Stomach (tissue), 9 donors: ENCODE data around the gene CCDC122. TPM values are rescaled to one million over a fixed set of nuclear protein-coding genes. Genes with fewer than 3 reads are reported as not detected.

Experiments used
- DNase-seq, 2 donors: peaks; one replicate each; pipeline versions ENCODE4 v3.0.0 to v3.0.0-alpha.2; 2013 to 2019
- H3K27ac ChIP-seq, 5 donors: fragments of 200-600 bp in 4 of 5; sonication (generic) in 4 of 5; one replicate each; pipeline ENCODE4 v1.5.1; 2013 to 2019; ENCODE audit warnings: mild to moderate bottlenecking in 1 of 5, moderate library complexity in 1 of 5
- H3K27me3 ChIP-seq, 3 donors: fragments of 200-600 bp; sonication (generic); one replicate each; pipeline ENCODE4 v1.5.1; 2017 to 2019; ENCODE audit warnings: mixed run types in 1 of 3
- H3K36me3 ChIP-seq, 4 donors: fragments of 200-600 bp; sonication (generic); 1 replicate in 3 of 4; 2 replicates in 1 of 4; pipeline ENCODE4 v1.5.1; 2016 to 2019
- H3K4me1 ChIP-seq, 4 donors: fragments of 200-600 bp; sonication (generic); one replicate each; pipeline ENCODE4 v1.5.1; 2016 to 2019
- H3K4me3 ChIP-seq, 4 donors: fragments of 200-600 bp; sonication (generic) in 3 of 4; one replicate each; pipeline ENCODE4 v1.5.1; 2016 to 2019; ENCODE audit warnings: mild to moderate bottlenecking in 1 of 4
- H3K9me3 ChIP-seq, 4 donors: fragments of 200-600 bp; sonication (generic); one replicate each; pipeline ENCODE4 v1.5.1; 2016 to 2019
- EP300 ChIP-seq: sonication (generic); formaldehyde crosslinking; IDR thresholded peaks from one replicate; pipeline ENCODE4 v1.6.1; 2017; ENCODE audit warnings: antibody characterized with exemption
- POLR2A ChIP-seq, 4 donors: fragments of 450-650 bp; IDR thresholded peaks; one replicate each; pipeline ENCODE4 v1.6.1; 2016; ENCODE audit warnings: antibody characterized with exemption in 4 of 4, control low read depth in 2 of 4, mild to moderate bottlenecking in 1 of 4, moderate library complexity in 1 of 4
- POLR2AphosphoS5 ChIP-seq, 3 donors: sonication (generic); formaldehyde crosslinking; IDR thresholded peaks; one replicate each; pipeline ENCODE4 v1.6.1; 2016; ENCODE audit warnings: antibody characterized with exemption in 3 of 3
- WGBS, 5 donors: extraction: QIAGEN DNeasy Blood & Tissue Kit in 3 of 5; methylation state at CpG; one replicate each; pipeline versions ENCODE4 v1.1.5 to v1.1.7; 2013 to 2018; 5-methylcytosine and 5-hydroxymethylcytosine counted together
- intact Hi-C: fragments of 100-400 bp; cut with DNase I; formaldehyde crosslinking; loops from one replicate; pipeline ENCODE4 v1.15.1; 2023; ENCODE audit warnings: low total_unique reads
- polyA plus RNA-seq, 3 donors: library from polyadenylated mRNA; stranded (reverse); fragments of 200-250 nt; gene quantifications; one replicate each; pipeline ENCODE4 v1.2.3, GENCODE V29; 2013
- small RNA-seq, 4 donors: library from RNA; depleted of rRNA; stranded (forward); fragments of <200 nt; gene quantifications; one replicate each; pipeline ENCODE3, GENCODE V24; 2016
- total RNA-seq, 5 donors: library from RNA; depleted of rRNA; stranded (reverse); fragments of >200 nt; gene quantifications; one replicate each; pipeline versions ENCODE4 v1.1.0 to v1.2.3, GENCODE V29; 2014 to 2016
- TF ChIP-seq, protein P1 (sequence below), 7 experiments: fragments of 450-650 bp in 4 of 7; fragments of 200-600 bp in 3 of 7; sonication (generic) in 3 of 7; IDR thresholded peaks; one replicate each; pipeline ENCODE4 v1.5.1; 2016 to 2019; ENCODE audit warnings: antibody characterized with exemption in 7 of 7, control low read depth in 2 of 7, mild to moderate bottlenecking in 1 of 7
- donor health status: healthy with polysubstance abuse.
- donor health status: Bipolar disorder and iron deficiency.
- donor health status: healthy.

Gene CCDC122
- total and polyA plus RNA-seq, 8 donors = 1.9 to 44.6 (median 4.3) TPM; not detected in 2

DNA sequence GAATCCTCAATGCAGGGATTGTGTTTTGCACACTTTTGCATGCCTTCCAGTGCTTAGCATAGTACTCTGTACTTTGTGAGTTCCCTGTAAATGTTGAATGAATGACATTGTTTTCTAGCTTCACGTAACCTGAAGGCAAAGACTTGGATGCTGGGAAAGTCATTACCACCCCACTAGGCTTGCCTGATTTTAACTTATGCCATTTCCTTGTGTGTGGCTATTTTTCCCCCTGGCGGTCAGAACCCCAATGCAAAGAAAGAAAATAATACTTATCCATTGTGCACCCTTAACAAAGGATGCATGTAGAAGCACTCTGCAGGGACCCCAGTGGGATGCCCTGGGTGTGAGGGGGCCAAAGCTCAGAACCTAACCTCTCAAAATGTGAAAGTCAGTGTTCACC lies 91.5 kb downstream of the CCDC122 start:
- intact Hi-C loops = no loop called here
- Histone ChIP-seq H3K36me3 (no peaks in the 10 kb centered on the region), H3K4me1 (peaks cover 7 to 34% (median 32%) of the 10 kb centered on the region in 4 donors), H3K9me3 (no peaks in the 10 kb centered on the region), H3K27ac (no peak overlapping the region), H3K4me3 (peak overlapping the region in 1 of 4 donors; percentile 78), H3K27me3 (peaks cover 0 to 43% (median 14%) of the 10 kb centered on the region in 3 donors)
- DNase-seq = peak in 1 of 2 donors; percentile 67
- 31 to 72% (median 50%) methylated on average over 2 of the region's 2 CpGs for WGBS, 5 donors
- TF ChIP-seq EP300 (no peak), POLR2A (IDR thresholded peaks at IDR 0.05) (no peak)
- TF ChIP-seq, protein P1, sequence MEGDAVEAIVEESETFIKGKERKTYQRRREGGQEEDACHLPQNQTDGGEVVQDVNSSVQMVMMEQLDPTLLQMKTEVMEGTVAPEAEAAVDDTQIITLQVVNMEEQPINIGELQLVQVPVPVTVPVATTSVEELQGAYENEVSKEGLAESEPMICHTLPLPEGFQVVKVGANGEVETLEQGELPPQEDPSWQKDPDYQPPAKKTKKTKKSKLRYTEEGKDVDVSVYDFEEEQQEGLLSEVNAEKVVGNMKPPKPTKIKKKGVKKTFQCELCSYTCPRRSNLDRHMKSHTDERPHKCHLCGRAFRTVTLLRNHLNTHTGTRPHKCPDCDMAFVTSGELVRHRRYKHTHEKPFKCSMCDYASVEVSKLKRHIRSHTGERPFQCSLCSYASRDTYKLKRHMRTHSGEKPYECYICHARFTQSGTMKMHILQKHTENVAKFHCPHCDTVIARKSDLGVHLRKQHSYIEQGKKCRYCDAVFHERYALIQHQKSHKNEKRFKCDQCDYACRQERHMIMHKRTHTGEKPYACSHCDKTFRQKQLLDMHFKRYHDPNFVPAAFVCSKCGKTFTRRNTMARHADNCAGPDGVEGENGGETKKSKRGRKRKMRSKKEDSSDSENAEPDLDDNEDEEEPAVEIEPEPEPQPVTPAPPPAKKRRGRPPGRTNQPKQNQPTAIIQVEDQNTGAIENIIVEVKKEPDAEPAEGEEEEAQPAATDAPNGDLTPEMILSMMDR (IDR thresholded peaks at IDR 0.05) = peak in 4 of 7 experiments; percentile 14 to 41 (median 28)

DNA sequence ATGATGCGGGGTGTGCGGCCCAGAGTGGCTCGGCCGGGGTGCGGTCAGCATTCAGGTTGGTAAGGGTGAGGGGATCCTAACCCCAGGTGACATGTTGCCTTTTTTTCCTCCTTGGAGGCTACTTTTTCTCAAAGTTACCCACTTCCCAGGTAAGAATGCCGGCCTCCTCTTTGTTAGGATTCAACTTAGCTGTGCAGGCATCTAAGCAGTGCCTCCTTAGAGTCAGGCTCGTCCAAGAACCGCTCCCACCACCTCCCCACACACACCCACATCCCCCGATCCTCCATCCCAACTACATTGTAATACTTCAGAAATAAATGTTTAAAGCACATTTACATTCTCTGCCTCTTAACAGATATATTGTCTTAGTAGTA lies 92.0 kb downstream of the CCDC122 start:
- TF ChIP-seq POLR2AphosphoS5 (IDR thresholded peaks at IDR 0.05) (no peak), EP300 (no peak), POLR2A (IDR thresholded peaks at IDR 0.05) (no peak)
- TF ChIP-seq, protein P1 (IDR thresholded peaks at IDR 0.05) = no peak
- H3K27me3 ChIP-seq = peaks cover 0 to 43% (median 14%) of the 10 kb centered on the region in 3 donors
- DNase-seq = no peak
- 13 to 28% (median 17%) methylated on average over 9 of the region's 9 CpGs for WGBS, 5 donors
- H3K4me3 ChIP-seq = peak overlapping the region; percentile 51 to 78 (median 72)
- H3K36me3 ChIP-seq = no peaks in the 10 kb centered on the region
- H3K9me3 ChIP-seq = no peaks in the 10 kb centered on the region
- H3K4me1 ChIP-seq = peaks cover 7 to 34% (median 32%) of the 10 kb centered on the region in 4 donors
- intact Hi-C loops = no loop called here
- H3K27ac ChIP-seq = peak overlapping the region in 4 of 5 donors; percentile 61 to 83 (median 68)

DNA sequence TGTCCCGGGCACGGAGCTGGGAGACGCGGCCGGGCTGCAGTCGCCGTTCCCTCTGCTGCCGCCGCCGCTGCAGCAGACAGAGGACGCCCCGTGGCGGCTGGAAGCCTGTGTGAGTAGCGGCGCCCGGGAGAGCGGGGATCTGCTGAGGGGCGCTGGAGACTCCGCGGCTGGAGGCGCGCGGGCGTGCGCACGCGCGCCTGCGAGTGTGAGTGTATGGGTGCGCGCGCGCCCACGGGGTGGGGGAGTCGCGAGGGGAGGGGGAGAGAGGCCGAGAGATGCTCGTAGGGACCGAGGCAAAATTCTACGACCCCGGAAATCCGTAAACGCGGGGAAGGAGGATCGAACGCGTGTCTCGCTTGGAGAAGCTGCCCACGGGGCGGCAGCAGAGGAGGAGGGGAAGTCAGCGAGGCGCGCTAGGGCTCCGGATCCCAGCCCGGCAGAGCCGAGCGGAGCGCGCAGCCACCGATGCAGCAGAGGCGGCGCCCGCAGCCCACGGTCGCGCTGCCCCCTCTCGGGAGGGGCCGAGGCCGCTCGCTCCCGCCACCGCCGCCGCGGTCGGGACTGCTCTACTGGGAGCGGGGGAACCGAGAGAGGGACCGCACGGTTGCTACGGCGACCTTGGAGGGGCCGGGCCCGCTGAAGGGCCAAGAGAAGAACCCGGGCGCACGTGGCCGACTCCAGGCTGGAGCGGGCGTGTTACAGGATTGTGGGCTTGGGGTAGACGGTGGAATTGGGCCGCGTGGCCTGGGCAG lies 92.6 kb downstream of the CCDC122 start, which contains the start of gene ENOX1:
TSS of gene ENOX1 (minus strand) at position 207 of the 752 bp plus-strand sequence.
- Histone ChIP-seq H3K4me3 (peak within 1 kb of the TSS; percentile 51 to 78 (median 72)), H3K36me3 (no peaks in the 10 kb centered on the region), H3K9me3 (no peaks in the 10 kb centered on the region), H3K27me3 (peaks cover 0 to 43% (median 14%) of the 10 kb centered on the region in 3 donors), H3K27ac (peak within 1 kb of the TSS; percentile 41 to 83 (median 64)), H3K4me1 (peaks cover 7 to 34% (median 32%) of the 10 kb centered on the region in 4 donors)
- intact Hi-C loops = no loop called here
- TF ChIP-seq, protein P1 (IDR thresholded peaks at IDR 0.05) = no peak
- 0 to 1% (median 1%) methylated on average over 55 to 93 of the region's 93 CpGs for WGBS, 5 donors
- peak; percentile 49 to 94 for DNase-seq

DNA sequence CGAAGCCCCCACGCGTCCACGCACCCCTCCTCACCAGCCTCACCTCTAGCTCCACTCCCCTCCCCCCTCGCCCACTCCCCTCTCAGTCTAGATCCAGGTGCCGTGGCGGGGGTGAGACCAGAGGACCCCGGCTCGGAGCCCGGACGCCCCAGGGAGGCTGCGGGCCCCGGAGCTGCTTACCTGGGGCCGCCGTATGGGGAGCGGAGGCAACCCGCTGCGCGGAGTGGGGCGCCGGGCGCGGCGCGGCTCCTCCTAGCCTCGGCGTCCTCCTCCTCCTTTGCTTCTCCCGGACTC lies 93.1 kb downstream of the CCDC122 start:
- DNase-seq = no peak
- Histone ChIP-seq H3K4me3 (peak overlapping the region; percentile 51 to 78 (median 72)), H3K9me3 (no peaks in the 10 kb centered on the region), H3K27ac (peak overlapping the region; percentile 41 to 83 (median 64)), H3K36me3 (no peaks in the 10 kb centered on the region), H3K4me1 (peaks cover 7 to 34% (median 32%) of the 10 kb centered on the region in 4 donors), H3K27me3 (peaks cover 0 to 43% (median 14%) of the 10 kb centered on the region in 3 donors)
- TF ChIP-seq POLR2A (IDR thresholded peaks at IDR 0.05) = no peak
- TF ChIP-seq POLR2AphosphoS5 (IDR thresholded peaks at IDR 0.05) = no peak
- TF ChIP-seq EP300 = no peak
- TF ChIP-seq, protein P1 (IDR thresholded peaks at IDR 0.05) = no peak
- WGBS, 5 donors = 0 to 4% (median 0%) methylated on average over 1 to 28 of the region's 28 CpGs
- intact Hi-C loops = no loop called here

Small RNA genes lying within 50 kb of the gene (small RNA-seq; reads per million reads assigned to genes)
- gene AL162713.1 = 0 reads per million in 4 donors

Other genes starting within 250 kb of the CCDC122 start
- gene ENOX1, start 92.8 kb downstream of the CCDC122 start, total RNA-seq = 1 to 10 TPM in 4 of 5 donors, not detected in 1; 1.3 to 6.2 (median 2.1) TPM
- 1 to 10 TPM in 1 of 3 donors, under 1 TPM in 2; 0.46 to 1.4 (median 0.58) TPM for gene ENOX1, start 92.8 kb downstream of the CCDC122 start, polyA plus RNA-seq
- 10 to 100 TPM in 3 of 5 donors, 1 to 10 TPM in 1, under 1 TPM in 1; 0.89 to 35.6 (median 11.2) TPM for gene LACC1, start 164 bp upstream of the CCDC122 start, total RNA-seq
- gene LACC1, start 164 bp upstream of the CCDC122 start, polyA plus RNA-seq = 1 to 10 TPM; 3.6 to 7.6 (median 6.6) TPM